GM15510 (cell line): ENCODE measurements around the gene RNF169.

Experiments used
- POLR2A ChIP-seq: IDR thresholded peaks from 3 replicates; pipeline ENCODE4 v1.6.1; 2011; ENCODE audit warnings: borderline replicate concordance; ENCODE audit not compliant: insufficient read length; ENCODE audit errors: extremely low read depth

The RNF169 gene

DNA sequence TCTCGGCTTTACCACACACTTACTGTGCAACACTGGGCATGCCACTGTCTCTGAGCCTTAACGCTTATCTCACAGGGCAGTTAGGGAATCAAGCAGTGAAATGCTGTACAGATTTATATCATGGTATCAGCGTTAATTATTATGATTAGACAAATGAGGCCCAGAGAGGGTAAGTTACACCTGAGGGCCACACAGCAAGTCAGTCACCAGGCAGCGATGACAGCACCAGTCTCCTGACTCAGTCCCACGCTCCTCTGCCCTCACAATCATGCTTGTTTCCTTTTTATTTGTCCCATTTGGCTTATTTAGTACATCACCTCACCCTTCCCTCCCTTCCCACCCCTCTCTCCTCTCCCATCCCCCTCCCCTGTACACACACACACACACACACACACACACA lies 29.6 kb upstream of the RNF169 start:
- TF ChIP-seq POLR2A: no peak

DNA sequence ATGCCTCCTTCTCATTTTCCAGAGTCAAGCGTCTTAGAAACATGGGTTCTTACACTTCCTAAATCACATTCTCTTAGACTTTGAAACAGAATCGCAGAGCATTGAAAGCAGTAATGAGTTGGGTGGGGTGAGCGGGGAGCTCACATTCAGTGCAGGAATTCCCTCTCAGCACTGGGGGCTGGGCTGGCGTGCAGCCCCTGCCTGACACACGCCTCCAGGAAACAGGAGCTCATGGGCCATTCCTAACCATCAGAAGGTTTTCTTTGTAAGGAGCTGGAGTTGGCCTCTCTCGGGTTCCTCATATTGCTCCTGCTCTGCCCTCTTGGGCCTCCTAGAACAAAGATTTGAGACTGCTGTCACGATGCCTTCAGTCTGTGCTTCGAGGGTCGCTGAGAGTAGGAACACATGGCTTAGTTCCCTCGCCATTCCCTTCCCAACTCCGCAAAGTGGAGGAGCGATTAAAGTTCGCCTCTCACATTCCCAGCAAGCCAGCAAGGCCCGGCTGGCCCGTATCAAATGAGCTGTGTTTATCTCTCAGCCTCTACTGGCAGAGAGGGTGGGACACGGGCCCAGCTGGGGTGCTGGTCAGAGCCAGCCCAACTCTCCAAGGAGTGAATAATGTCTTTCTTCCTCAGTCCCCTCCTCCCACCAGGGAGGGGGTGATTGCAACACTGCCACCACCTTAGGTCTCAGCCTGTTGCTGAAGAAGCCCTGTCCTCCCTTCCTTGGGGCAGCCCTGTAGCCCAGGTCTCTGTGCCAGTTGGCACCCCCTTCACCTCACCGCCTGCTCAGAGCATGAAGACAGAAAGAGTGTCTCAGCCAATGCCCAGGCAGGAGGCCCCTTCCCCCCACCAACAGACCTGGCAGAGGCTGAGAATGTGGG lies 27.8 kb upstream of the RNF169 start:
- TF ChIP-seq POLR2A: no peak

DNA sequence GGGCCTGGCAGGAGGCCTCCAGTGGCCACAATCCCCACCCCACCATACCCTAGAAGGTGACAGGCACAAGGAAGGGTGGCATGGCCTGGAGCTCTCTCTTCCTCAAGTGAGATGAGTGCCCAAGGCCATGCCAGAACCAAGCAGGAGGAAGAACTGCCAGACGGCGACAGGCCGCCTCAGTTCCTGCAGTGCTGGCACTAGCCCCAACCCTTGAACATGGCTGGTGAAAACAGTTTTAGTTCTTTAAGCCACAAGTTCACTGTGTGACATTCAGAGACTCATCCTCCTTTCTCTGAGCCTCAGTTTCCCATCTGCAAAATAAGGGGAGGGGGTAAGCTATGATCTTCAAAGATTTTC lies 27.2 kb upstream of the RNF169 start:
- TF ChIP-seq POLR2A: no peak

DNA sequence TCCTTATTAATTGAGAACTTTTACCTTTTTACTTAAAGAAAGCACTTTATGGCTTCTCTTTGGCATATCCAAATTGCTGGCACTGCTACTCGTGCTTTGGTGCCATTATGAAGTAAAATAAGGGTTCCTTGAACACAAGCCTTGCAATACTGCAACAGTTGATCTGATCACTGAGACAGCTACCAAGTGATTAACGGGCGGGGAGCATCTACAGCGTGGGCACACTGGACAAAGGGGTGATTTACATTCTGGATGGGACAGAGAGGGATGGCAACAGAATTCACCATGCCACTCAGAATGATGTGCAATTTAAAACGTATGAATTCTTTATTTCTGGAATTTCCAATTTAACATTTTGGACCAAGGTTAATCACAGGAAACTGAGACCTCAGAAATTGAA lies 25.1 kb upstream of the RNF169 start:
- TF ChIP-seq POLR2A: no peak

DNA sequence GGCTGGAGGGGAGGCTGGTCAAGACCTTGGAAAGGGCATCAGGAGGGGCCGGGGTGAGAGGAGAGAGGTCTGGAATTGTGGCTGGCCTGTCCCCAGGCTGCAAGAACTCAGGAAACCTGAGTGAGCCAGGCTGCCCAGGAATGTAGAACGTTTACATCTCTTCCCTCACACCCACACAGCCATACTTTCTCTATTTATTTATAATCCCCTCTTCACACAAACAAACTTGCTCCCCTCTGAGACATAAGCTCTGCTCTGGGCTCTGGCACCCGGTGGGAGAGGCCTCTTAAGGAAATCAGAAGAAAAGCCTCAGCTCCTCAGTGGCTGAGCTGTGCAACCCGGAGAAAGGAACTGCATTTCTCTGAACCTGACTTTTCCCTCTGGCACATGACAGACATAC lies 22.9 kb upstream of the RNF169 start:
- no peak for TF ChIP-seq POLR2A

DNA sequence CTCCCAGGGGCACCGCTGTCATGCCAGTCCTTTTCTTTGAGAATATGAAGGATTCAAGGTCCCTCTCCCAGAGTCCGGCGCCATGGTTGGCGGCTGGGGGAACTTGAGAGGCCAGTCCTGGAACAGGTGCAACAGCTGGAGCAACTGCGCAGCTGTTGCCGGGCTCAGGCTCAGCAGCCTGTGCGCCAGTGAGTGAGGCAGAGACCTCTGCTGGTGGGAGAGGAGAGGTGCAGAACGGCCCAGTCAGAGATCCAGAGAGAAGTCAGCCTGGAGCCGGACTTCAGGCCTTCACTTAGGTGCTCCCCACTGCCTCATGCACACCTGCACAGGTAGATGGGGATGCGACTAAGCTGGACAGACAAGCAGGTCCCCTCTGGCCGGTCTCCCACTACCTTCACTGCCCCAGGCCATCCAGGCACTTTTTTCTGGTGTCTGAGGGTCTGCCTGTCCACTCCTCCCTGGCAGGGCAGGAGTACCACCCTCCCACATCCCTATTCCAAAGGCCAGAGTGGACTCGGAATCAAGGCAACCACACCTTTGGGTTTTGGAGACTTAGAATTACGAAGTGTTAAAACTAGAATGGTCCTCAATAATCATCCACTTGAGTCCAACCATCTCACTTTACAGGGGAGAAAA lies 22.0 kb upstream of the RNF169 start:
- no peak for TF ChIP-seq POLR2A

DNA sequence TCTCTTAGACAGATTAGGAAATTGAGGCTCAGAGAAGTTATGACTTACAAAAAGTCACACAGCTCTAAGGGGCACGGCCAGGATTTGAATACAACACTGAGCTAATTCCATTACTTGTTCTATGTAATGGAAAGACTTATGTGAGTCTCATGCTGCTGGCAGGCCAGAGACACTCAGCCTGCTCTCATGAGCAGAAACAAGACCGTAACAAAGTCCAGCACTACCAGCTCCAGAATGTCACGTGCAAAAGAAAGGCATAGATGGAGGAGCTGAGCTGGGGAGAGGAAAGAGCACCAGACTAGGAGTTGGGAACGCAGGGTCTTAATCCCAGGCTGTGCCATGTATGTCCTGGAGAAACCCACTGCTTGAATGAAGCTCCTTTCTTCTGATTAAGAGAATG lies 19.3 kb upstream of the RNF169 start:
- no peak for TF ChIP-seq POLR2A

DNA sequence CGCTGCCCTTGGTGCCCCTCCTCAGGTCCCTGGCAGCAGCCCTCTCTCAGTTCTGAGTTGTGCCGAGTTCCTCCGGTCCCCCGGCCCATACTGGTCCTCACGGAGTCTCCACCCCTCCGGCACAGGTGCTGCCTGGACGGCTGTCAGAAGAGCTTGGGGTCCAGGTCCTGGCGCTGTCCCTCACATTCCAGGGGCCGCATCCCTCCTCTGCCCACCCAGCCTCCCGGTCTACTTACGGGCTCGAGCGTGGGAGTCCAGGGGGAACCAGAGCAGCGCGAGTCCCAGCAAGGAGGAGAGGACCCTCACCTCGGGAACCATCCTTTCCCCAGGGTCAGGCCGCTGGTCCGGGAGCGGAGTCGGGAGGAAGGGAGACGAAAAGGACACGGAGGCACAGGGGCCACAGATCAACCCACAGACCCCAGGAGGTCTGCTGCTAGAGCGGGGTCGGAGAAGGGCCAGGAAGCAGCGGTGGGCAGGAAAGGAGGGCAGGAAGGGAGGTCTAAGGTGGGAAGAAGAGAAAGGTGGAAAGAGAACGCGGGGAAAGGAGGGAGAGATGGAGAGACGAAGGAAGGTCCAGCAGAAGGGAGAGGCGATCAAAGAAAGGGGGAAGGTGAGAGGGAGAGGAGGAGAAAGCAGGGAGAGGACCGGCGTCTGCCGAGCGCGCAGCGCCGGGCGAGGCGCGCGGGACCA lies 17.9 kb upstream of the RNF169 start:
- TF ChIP-seq POLR2A: no peak

DNA sequence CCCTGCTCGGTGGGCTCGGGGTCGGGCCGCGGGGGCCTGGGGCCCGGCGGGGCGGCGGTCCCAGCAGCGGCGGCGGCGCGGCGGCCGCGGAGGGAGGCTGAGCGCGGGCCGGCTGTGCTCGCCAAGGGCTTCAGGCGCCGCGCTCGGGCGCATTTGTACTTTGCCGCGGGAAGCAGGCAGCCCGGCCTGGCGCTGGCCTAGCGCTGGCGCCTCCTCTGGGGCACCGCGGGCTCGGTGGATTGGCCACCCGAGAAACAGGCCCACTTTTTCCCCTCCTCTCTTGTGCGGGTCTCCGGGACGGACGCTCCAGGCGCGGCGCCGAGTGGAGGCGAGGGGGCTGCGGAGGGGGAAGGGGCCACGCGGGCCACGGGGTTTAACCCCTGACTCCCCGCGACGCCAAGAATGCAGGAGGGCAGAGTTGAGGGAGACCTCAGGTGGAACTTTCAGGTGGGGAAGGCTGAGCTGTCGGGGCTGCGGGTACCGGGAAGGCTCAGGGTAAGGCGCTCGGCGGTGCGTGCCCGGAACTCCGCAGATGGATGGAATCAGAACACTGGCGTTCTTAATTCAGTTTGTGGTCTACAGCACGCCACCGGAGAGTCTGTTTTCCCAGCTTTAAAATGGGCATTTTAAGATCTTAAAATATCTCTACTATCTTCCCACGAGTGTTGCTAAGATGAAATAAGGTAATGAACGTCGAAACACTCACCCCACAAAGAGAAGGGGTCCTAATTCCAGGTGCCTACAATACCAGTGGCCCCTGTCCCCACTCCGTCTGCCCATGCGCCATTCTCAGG lies 17.2 kb upstream of the RNF169 start, which contains the start of gene CHRDL2:
TSS of gene CHRDL2 (minus strand) at position 126 of the 794 bp plus-strand sequence. CDS start 538 bp downstream, outside the sequence.
- TF ChIP-seq POLR2A: no peak

DNA sequence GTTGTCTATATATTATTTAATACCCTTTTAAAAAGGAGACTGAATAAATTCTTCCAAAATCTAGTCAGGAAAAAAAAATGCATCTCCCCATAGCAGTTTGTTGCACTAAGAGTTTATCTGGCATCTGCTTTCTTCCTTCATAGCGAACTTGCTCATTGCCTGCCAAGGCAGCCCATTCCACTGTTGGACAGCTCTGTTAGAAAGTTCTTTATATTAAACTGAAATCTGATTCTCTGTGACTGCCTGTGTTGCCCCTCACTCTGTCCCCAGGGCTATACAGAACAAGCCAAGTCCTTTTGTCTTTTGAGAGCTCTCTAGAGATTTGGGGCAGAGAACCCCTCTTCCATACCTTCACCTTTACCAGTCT lies 14.1 kb upstream of the RNF169 start:
- TF ChIP-seq POLR2A: no peak

DNA sequence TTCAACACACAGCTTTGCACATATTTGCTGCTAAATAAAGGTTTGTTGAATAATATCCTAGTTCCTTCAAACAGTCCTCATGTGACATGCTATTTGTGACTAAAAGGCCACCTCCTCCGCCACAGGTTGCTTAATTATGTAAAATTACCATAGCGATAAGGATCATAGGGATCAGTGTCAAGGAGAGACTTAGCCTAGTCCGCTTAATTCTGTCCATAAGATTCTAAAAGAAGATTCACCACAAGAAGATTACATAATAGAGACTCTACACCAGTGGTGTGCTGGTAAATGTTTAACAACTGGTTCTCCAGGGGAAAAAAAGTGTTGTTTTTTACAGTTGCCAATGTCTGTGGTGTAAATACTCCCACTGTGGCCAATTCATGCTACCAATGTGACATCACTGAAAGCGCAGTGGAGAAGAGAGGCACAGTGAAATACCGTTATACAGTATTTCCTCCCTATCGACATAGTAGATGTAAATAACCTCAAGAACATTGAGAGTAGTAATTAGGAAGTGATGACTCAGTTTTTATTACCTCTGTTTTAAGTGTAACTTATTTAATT lies 13.2 kb upstream of the RNF169 start:
- no peak for TF ChIP-seq POLR2A

DNA sequence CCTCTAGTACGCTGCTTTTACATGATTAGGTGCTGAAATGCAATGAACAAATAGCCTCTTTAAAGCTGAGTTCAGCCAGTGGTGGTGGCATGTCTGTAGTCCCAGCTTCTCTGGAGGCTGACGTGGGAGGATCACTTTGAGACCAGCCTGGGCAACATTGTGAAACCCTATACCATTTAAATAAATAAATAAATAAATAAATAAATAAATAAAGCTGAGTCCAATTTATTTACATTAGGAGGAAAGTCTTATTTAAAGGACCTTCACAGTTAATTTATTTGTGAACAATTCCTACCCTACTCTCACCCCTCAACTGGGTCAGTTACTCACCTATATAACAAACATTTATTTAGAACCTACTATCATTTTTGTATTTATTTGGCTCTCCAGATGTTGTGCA lies 12.6 kb upstream of the RNF169 start:
- no peak for TF ChIP-seq POLR2A

DNA sequence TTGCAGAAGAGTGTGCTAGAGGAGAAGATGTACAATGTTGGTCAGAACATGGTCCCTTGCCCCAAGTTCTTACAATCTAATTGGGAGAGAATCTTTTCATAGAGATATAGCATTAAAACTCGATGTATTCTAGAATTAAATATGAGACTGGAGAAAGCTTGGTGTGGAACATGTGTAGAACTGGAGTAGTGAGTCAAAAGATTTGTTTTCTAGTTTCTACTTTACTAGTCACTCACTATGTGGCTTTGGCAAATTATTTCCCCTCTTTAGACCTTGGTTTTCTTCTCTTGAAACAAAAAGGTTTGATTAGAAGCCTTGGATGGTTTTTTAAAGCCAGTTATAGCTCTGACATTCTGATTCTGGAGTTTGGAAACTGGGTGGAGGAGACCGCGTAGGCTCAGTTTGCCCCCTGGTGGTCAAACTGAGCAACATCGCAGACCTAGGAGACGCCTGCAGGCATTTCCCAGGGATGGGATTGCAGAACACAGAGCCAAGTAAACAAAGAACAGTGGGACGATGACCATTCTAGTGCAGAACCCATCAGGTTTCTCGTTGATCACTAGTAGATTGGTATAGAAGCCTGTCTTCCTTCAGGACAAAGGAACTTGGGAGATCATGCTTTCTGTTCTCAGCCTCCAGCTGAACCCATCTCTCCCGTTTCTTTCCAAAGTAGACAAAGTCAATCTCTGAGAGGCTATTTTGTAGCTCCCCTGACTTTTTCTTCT lies 8.9 kb upstream of the RNF169 start:
- TF ChIP-seq POLR2A: no peak

DNA sequence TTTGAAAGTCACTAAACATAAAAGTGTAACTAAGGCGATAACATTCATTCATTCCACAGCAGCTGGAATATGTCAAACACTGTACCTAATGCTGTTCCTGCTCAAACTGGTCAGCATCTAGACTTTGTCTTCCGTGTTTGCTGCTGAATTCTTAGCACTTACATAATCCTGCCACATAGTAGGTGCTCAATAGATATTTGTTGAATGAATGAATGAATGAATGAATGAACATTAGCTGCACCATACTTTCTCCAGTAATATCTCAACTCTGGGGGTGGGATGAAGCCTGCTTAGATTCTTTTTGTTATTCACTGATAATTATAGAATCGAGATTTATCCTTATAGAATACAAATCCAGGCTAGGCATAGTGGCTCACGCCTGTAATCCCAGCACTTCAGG lies 6.6 kb upstream of the RNF169 start:
- no peak for TF ChIP-seq POLR2A
